GM21717 (cell line): ENCODE data around the gene ZC3H7A.

Source experiments
- ATAC-seq: cut with Tn5 transposase; IDR thresholded peaks from one replicate; pipeline ENCODE4 v1.9.1; 2021; ENCODE audit warnings: mild to moderate bottlenecking, moderate library complexity; ENCODE audit not compliant: unreplicated experiment

The ZC3H7A gene

GRCh38 chr16:11779074-11779473, 18.0 kb downstream of the ZC3H7A start:
- ATAC-seq: no peak

DNA sequence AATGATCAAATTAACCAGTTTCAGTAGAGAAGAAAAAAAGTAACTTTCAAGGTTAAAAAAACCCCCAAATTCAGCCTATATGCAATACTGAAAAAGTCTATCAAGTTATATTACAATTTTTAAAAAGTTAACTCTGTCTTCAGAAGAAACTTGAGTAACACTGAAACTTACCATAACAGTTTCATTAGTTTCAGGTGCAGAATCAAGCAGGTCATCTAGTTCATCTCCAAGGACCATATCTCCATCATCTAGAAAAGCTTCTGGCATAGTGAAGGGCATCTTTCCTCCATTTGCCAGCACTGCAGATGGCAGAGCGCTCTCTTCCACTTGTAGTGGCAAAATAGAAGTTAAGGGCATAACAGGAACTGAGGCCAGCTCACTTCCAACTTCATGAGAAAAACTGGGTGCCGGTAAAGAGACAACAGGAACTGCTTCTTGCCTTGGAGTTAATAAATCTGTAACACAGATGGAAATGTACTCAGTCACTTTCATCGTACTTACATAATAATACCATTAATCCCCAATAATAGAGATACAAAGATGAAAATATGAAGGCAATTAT, 22.9 kb downstream of the ZC3H7A start:
- ATAC-seq: no peak

DNA sequence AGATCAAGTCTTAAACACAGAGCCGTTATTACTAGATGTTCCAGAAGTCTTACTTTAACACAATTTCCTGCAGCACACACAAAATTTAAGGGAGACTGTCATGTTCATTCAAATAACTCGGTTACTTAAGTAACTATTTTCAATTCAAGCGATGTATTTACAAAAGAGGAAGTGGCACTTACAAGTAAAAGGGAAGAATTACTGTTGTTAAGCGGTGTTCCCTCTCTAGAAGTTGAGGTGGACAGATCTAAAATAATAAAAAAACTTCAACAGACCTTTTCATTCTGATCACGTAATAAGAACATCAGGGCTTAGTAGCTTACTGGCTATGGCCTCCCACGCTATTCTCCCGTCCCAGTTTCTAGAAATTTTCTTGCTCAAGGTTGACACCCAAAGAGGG, 28.2 kb downstream of the ZC3H7A start:
- ATAC-seq: no peak

DNA sequence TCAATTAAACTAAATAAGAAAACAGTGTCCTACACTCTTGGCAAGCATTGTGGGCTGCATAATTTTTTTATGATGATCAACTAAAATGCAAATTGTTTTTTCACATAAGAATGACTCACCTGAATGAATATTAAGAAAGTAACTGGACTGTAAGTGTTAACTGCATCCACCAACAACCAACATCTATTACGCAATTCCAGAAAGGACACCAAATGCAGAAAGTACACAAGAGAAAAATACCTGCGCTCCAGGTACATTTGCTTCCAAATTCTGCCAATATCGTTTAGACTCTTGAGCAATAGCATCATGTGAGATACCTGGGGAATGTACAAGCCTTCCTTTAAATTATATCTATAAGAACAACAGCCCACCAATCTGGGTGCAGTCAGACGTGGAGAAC, 34.6 kb downstream of the ZC3H7A start:
- ATAC-seq: no peak

DNA sequence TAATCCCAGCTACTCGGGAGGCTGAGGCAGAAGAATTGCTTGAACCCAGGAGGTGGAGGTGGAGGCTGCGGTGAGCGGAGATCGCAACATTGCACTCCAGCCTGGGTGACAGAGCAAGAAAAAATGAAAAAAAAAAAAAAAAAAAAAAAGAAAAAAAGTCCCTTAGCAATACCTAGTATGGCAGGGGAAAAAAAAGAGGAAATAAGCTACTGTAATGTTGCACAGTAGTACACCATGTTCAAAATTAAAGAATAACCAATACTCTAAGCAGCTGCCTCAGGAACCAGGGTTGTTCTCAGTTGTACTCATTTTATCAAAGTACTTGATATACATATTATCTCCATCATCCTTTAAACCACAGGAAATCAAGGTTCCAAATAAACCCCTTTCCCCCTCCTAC, 37.1 kb downstream of the ZC3H7A start:
- no peak for ATAC-seq

- ATAC-seq: no peak
Measured at GRCh38 chr16:11759163-11759834, 37.8 kb downstream of the ZC3H7A start.

DNA sequence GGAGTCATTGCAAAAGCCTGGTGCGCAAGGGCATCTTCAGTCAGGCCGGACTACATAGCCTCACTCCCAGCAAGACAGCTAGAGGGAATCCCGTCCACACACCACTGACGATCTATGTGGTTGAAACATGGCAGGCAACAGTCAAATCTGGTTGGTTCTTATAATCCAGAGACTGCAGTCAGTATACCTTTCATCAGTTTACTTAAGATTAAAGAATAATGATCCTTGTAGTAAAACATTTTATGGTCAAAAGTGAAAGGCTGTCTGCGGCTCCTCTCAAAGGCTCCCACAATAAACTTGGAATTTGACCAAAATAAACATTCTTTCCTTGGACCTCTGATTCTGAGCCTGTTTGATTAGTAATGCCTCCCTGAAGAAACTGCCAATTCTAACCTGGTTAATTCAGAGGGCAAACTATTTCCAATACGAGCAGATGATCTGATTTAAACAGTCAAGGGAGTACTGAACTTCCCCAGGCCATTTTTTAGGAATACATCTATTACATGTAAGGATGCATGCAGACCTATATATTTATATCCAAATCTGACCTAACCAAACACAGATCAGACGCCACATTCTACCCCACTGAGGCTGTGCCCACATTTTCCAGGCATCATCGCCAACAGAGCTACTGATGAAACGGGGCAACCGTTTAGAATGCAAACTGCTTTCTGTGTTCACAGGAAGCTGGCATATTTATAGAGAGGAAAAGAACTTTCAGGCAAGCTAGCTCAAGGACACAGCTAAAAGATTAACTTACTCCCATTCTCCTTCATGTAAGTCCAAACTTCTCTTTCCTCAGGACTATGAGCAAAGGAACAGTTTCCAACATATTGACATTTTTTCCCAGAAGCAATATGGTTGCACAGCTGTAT, 39.1 kb downstream of the ZC3H7A start:
- no peak for ATAC-seq

DNA sequence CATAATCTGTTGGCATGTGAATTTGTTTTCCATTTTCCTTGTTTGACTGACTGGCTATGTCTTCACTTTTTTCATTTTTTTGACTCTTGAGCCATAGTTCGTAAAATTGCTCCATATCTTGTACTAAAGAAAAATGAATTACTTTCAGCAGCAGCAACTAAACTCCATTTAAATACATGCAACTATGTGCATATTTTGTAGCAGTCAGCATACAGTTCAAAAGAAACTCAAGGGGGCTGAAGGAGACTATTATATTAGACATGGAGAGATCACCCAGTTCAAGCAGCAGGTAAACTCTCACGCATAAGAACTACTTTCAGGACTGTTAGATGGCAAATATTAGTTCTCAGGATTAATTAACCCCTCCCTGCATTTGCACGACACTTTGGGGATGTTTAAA, 40.8 kb downstream of the ZC3H7A start:
- no peak for ATAC-seq

- ATAC-seq: no peak
Measured at GRCh38 chr16:11755022-11755760, 41.9 kb downstream of the ZC3H7A start.

GRCh38 chr16:11752856-11753255, 44.2 kb downstream of the ZC3H7A start:
- no peak for ATAC-seq

GRCh38 chr16:11750056-11750455, 47.0 kb downstream of the ZC3H7A start:
- ATAC-seq: no peak

DNA sequence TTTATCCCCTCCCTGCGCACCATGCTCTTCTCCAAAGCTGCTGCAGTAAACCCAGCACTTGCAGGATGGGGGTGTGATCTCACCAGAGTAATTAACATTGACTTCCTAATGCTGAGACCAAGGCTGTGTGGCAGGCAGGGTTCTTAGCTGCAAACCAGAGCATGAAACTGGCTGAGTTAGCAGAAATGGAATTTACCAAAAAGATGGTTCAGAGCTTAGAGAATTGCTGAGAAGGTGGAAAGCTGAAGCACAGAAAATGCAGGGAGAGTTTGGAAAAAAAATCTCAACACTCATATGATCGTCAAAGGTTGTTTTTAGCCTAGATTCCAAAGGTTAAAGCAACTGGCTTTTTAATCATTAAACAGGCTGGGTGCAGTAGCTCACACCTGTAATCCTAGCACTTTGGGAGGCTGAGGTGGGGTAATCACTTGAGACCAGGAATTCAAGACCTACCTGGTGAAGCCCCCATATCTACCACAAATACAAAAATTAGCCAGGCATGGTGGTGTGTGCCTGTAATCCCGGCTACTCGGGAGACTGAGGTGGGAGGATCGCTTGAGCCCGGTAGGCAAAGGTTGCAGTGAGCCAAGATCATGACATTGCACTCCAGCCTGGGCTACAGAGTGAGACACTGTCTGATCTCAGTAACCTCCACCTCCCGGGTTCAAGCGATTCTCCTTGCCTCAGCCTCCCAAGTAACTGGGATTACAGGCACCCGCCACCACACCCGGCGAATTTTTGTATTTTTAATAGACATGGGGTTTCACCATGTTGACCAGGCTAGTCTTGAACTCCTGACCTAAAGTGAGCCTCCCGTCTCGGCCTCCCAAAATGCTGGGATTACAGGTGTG, 48.4 kb downstream of the ZC3H7A start:
- no peak for ATAC-seq

DNA sequence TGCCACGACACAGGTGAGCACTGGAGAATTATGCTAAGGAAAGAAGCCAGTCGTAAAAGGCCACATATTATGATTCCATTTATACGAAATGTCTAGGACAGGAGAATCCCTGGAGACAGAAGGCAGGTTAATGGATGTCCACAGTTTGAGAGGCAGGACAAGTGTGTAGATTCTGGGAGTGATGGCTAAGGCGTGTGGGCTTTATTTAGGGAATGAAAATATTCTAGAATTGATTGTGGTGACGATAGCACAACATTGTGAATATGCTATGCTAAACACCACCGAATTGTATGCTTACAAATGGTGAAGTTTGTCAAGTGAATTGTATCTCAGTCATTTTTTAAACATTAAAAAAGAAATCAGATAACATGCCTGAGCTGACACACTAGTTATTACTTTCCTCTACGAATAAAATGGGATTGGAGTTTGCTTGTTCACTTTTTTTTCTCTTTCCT, 49.1 kb downstream of the ZC3H7A start:
- ATAC-seq: no peak

DNA sequence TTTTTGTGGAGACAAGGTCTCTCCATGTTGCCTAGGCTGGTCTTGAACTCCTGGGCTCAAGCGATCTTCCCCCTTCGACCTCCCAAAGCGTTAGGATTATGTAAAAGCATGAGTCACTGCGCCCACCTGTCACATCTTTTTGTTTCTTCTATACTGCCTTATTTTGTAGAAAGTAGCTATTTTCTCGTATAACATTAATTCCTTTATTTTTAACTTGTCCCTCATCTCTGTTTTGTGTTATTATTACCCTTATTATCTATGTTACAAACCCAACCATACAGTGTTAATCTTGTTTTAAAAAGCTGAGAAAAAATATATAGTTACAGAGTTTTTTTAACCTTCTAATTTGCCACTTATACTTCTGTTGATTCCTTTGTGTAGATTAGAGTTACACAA, 53.0 kb downstream of the ZC3H7A start:
- no peak for ATAC-seq

GRCh38 chr16:11743308-11744074, 53.6 kb downstream of the ZC3H7A start:
- ATAC-seq: no peak

DNA sequence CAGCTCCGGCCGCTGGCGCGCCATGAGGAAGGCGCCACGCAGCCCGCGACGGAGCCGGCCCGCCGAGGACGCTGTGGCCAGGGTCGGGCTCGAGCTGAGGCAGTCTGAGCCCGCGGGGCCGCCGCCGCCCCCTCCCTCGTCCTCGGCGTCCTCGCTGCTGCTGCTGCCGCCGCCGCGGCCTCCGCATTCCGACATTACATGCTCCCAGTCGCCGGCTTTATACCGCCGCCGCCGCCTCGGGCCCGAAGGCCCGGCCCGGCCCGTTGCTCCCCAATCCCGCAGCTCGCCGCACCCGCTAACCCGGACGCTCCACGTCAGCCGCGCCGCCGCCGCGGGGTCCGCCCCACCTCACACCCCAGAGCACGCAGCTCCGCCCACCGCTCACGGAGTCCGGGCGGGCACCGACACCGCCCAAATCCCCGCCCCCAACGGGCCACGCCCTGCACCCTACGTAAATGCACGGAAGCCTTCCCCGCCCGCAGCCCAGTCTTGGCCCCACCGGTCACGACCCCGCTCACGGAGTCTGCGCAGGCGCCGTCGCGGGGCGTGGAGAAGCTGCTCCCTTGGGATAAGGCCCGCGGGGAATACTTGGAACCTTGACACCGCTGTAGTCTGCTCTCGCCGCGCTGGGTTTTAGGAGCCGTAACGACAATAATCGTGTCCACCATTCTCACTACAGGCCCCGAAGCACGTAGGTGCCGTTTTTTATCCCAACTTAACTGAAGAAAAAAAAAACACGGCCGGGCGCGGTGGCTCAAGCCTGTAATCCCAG, 54.3 kb downstream of the ZC3H7A start, which contains the start of gene TXNDC11:
Gene TXNDC11 (minus strand): TSS at position 322 of the 772 bp plus-strand sequence. CDS start 127 bp downstream, at position 195.
- peak; percentile 81 for ATAC-seq

DNA sequence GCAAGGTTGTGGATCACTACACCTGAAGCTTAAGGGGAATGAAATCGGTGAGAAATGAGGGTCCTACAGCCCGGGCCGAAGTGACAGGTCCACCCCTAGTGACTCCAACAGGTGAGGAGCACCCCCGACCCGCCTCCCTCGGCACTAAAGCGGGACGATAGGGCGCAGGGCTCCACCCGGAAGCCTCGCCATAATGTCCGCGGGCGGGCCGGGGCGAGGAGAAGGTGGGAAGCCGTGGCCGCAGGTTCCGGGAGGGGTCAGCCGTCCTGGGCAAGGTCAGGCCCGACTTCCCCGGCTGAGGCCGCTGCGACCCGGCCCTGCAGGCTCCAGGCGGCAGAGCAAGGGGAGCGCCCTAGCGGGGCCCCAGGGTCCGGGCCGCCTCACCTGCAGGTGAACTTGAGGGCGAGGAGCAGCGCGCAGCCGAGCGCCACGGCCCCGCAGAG, 54.9 kb downstream of the ZC3H7A start:
- peak; percentile 29 for ATAC-seq

DNA sequence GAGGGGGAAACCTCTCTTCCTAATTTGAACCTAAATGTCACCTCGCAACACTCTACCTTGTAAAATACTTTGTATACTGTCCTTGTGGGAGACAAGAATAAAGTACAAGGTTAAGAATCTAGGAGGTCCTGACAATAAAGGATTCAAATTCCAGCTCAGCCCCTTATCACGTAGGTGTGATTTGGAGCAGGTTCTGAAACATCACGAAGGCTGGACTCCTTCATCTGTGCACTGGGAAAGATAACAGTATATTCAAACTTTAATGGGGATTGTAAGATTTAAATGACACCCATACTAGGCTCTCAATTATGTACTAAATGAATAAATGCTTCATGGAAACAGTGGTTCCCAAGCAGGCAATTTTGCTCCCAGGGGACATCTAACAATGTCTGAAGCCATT, 56.5 kb downstream of the ZC3H7A start:
- no peak for ATAC-seq
